Fibroblast of skin of back (primary cell): Measurements from ENCODE around the gene ABCA4. TPM values are rescaled to one million over a fixed set of nuclear protein-coding genes. Genes with fewer than 3 reads are reported as not detected.
A peak's percentile ranks its signal among the peaks of the same experiment; 100 is the strongest.
"Not testable (repeated sequence)": the region's sequence is repeated elsewhere in the genome, so short reads cannot be mapped to it uniquely, and the experiment has no call there.

Experiments
- DNase-seq: peaks from one replicate; pipeline ENCODE4 v3.0.0-alpha.2; 2013
- polyA plus RNA-seq, 2 experiments: library from polyadenylated mRNA; unstranded; fragments of 120-200 nt; gene quantifications; one replicate each; pipeline ENCODE4 v1.2.1, GENCODE V29; 2013; ENCODE audit not compliant: insufficient read length in 2 of 2

ABCA4 gene
- polyA plus RNA-seq (2013, experiment 1 of 2; ENCODE audit: insufficient read length): 1.2 TPM
- polyA plus RNA-seq (2013, experiment 2 of 2; ENCODE audit: insufficient read length): 0.64 TPM

DNA sequence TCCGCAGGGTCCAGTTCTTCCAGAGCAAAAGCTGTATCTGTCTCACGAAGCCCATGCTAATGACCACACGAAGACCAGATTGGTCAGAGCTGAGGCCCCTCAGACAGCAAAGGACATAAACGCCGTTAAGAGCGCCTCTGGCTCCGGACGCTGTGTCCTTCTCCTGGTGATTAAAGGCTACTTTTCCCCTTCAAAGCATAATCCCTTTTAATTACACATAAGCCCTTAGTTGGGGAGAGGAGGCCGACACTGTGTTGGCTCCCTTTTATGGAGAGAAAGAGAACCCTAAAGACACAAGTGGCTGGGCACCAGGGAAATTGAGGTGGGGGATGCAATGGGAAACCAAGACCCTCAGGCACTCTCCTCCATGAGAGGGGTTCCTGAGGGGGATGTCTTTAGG lies at the start of gene ABCA4:
ABCA4 (minus strand) TSS at position 158 of the 400 bp plus-strand sequence; CDS start at position 55, 103 bp downstream.
- no peak for DNase-seq

- no peak for DNase-seq
These were observed 48.2 kb upstream of the ABCA4 start for GRCh38 chr1:94169126-94169525.

DNA sequence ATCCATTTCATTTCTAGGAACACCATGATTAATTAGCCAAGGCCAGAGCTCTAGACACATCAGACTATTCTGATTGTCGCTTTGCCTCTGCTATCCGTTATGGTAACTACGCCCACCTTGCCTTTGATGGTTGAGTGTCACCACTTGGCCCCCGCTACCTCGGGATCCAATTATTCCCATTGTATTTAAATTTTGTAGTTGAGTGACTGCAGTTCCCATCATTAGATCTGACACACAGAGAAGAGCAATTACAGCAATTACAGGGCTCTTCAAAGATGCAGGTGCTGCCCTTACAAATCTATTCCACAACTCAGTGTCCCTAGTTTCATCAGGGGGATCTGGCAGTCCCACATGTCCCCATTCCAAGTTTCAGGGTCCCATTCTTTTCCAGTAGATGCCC lies 44.9 kb upstream of the ABCA4 start:
- DNase-seq: no peak

DNA sequence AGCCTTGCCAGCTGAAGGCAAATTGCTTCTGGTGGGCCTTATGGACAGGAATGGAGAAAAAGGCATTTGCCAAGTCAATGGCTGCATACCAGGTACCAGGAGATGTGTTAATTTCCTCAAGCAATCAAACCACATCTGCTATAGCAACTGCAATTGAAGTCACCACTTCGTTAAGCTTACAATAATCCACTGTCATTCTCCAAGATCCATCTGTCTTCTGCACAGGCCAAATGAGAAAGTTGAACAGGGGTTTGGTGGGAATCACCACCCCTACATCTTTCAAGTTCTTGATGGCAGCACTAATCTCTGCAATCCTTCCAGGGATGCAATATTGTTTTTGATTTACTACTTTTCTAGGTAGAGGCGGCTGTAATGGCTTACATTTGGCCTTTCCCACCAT lies 43.9 kb upstream of the ABCA4 start:
- not testable (repeated sequence) for DNase-seq

GRCh38 chr1:94164121-94164520 lies 43.2 kb upstream of the ABCA4 start:
- DNase-seq: peak; percentile 18

DNA sequence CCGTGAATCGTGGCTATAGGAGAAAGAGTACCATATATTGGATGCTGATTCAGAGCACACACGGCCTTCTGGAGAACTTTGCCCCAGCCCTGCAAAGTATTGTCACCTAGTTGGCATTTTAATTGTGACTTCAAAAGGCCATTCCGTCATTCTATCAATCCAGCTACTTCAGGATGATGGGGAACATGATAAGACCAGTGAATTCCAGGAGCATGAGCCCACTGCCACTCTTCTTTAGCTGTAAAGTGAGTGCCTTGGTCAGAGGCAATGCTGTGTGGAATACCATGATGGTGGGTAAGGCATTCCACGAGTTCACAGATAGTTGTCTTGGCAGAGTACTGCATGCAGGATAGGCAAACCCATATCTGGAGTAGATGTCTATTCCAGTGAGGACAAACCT lies 42.3 kb upstream of the ABCA4 start:
- not testable (repeated sequence) for DNase-seq

DNA sequence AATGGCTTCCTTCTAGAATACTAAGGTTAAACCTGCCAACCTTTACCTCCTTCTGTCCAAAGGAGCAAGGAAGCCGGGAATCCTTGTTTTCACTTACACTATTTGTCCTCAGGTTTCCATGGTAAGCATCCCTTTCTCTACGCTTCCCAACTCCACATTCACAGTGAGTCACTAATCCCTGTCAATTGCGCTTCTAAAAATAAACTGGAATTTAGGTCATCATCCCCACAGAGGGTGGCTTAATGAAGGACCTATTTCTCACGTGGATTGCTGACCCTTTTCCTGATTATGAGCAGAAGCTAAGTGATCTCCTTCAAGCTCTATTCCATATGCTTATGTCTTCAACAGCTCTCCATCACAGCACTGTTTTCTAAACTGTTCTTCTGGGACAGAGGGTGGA lies 39.9 kb upstream of the ABCA4 start:
- DNase-seq: peak; percentile 90

- DNase-seq: no peak
These were observed 35.2 kb upstream of the ABCA4 start for GRCh38 chr1:94156096-94156625.

DNA sequence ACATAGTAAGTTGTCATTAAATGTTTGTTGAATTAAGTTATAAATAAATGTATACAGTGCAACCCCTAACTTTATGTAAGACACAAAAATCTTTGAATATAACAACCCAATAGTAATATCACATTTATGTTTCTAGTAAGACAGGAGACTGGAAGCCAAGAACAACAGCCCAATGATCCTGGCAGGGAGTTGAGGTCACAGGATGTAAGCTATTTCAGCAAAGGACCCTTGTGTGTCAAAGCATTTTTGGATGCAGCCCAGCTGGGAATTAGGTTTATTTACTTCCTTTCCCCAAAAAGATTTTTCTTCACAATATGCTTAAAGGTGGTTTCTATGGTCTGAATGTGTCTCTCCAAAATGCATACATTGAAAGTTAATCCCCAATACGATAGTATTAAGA lies 34.0 kb upstream of the ABCA4 start:
- peak; percentile 19 for DNase-seq

DNA sequence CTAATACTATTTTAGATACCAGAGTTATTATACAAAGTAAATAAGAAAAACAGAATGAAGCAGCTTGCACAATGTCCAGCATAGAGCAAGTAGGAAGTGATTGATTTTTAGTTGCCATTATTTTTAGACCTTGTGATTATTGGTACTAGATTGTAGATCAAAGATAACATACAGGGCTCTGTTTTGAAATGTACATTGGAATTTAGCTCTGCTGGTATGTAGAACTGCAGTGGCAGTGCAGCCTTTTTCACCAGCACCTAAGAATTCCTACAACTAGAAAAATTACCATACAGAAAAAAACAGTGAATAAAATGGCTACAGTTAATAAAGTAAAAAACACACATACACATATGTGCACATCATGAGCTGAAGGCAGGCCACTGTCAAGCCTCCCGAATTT lies 32.2 kb upstream of the ABCA4 start:
- DNase-seq: no peak

DNA sequence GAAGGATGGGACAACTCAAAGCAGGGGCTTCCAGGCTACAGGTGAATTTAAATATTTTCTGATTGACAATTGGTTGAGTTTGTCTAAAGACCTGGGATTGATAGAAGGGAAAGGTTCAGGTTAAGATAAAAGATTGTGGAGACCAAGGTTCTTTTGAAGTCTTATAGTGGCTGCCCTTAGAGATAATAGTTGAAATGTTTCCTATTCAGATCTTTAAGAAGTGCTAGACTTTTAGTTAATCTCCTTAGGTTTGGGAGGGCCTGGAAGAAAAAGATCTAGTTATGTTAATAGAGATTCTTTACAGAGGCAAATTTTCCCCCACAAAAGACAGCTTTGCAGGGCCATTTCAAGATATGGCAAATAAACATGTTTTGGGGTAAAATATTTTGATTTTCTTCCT lies 28.2 kb upstream of the ABCA4 start:
- not testable (repeated sequence) for DNase-seq

- no peak for DNase-seq
These were observed 25.3 kb upstream of the ABCA4 start for GRCh38 chr1:94146273-94146672.

DNA sequence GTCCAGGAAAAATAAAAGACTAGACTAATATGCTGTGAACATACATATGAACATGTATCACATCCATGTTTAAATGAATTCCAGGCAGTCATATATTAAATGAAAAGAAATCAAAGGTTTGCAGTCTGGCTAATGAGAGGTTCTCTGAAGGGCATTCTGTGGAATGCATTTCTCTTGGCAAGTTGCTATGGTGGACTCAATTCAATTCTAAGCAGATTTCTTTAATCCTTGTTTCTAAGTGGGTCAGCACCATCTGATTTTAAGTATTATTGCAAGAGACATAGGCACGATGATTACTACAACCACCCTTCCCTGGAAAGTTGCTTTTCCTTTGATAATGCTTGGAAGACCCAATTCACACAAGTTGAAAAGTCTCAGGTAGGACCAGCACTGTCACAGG lies 23.9 kb upstream of the ABCA4 start:
- DNase-seq: no peak

GRCh38 chr1:94143809-94144176 lies 22.8 kb upstream of the ABCA4 start:
- no peak for DNase-seq

- peak; percentile 25 for DNase-seq
These were observed 22.3 kb upstream of the ABCA4 start for GRCh38 chr1:94143173-94143808.

DNA sequence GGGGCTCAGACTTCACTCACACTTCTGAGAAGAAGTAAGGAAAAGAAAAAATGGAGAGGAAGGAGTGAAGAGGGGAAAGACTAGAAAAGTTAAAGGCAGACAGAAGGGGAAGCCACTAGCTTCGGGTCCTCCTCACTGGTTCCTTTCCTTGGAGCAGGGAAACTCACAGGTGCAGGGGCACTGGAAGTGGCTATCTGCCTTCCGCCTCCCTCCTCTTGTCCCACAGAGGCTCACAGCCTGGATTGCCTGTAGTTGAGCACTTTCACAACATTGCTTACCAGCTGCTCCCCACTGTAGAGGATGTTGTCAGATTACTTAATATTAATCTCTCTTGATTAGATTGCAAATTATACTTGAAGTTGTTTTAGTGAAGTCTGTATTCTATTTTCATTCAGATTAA lies 21.6 kb upstream of the ABCA4 start:
- DNase-seq: no peak

DNA sequence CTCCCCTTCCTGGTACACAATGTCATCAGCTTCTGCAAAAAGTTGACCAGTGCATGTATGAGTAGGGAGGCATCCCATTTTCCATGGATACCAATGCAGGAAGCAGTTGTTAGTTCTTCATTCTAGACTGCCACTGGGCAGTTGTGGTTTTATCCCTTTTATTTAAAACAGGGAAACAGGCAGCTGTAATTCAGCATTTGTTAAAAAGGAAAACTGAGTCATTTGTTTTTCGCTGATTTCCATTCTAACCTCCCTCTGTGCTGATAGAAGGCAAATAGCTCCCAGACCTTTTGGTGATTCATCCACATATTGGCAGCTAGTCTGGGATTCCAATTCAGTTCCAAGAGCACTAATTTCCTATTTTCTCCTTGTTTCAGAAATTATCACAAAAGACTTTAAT lies 21.1 kb upstream of the ABCA4 start:
- DNase-seq: peak; percentile 64

DNA sequence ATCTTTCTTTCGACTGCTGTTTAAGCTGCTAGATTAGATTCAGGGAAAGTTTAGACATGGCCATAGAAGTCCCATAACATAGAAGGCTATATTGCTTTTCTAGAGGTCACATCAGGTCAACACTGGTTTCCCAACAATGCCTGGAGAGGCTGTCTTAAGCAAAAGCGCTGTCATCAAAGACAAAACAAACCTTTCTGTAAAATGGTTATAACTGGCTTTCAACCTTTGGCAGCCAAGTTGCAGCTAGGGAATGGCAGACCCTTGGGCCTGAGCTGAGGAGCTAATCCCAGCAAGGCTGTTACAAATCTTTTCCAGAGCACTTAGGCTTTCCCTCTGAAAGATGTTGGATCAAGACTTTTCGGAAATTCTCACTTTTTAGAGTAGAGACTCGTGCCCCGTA lies 11.2 kb upstream of the ABCA4 start:
- no peak for DNase-seq

DNA sequence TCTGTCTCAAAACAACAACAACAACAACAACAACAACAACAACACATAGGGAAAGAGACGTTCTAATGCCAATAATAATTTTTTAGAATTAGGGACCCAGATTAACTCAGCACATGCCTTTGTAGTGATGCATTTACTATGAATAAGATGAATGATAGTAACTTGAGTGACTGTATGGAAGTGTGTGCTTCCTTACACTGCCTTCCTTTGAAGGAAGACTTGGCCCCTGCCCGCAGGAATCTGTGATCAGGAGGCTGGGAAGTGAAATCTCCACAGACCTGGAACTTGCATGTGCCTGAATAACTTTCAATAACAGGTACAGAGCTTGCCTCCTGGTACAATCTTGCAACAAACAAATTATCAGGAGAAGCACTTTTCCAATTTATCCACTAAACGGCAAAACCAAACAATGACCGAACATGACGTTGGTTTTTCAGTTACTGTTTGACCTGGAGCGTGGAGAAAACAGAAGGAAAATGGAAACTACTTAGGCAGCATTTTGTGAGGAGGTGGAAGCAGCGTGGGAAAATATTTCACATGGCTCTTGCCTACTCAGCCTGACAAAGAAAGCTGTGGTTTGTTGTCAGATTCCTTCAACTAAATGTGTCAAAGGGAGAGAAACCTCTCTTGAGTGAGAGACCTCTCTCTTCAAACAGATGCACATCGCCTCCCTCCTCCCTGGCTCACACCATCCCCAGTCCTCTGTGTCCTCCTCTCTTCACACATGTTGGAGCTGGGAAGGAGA lies 10.1 kb upstream of the ABCA4 start:
- DNase-seq: peak; percentile 76

DNA sequence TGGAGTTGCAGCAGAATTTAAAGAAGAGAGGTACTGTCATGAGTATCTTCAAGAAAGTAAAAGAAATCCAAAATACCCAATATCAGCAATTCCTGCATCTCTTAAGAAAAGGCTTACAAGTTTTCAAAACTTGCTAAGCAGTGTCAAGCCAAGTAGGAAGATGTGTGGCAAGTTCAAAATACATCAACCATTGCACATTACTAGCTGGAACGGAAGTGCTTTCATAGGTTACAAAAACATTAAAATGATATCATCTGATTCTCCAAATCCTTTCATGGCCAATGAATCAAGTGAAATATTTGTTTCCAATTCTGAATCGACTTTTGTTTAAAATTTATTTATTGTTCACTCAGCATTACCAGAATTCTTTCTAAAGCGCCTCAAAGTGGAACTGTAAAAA lies 5.7 kb upstream of the ABCA4 start:
- no peak for DNase-seq

DNA sequence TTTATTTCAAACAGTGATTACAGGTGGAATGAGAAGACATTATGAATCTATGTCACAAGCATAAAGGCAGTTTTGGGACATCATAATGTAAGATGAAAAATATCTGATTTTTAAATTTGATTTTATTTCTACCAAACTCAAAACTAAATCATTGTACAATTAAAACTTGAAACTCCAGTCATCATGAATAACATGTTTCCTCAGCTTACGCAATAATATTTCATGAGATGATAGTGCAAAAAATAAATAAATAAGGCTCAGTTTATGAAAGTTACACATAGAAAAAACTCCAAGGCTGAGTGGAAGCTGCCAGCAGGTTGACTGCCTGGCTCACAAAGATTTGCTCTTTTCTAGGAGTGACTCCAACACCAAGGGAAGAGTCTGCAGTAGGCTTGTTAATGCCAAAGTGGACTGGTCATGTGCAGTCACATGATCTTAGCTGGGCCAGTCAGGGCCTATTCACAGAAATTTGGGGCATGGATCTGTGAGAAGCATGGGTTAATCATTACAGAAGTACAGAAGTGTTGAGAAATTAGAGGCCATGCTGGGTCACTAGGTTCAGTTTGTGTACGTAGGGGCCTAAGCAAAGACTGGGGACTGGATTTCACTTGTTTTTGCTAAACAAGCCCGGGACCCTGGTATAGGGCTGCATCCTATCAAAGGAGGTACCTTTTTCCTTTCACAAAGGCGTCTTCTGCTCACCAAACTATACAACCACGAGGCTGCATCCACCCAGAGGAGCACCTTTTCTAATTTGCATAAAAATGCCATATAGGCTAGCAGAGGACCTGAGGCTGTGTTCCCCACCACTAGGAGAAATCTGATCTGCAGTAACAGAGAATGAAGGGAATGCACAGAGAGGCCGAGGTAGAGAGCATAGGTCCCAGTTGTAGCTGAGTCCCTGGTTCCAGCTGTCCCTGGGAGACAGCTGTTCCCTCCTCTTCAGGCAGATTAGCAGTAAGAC lies 4.9 kb upstream of the ABCA4 start:
- no peak for DNase-seq

DNA sequence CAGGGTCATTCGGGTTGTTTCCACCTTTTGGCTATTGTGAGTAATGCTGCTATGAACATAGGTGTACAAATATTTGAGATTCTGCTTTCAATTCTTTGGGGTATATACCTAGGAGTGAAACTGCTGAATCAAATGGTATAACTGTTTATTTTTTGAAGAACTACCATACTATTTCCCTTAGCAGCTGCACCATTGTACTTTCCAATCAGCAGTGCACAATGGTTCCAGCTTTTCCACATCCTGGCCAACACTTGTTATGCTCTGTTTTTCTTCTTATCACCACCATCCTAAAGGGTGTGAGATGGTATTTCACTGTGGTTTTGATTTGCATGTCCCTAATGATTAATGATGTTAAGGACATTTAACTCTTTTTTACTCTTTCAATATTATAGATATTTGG lies 3.6 kb upstream of the ABCA4 start:
- DNase-seq: no peak
